ENCODE results near the gene CD207.

CD207 gene

GRCh38 chr2:70790136-70790828, 45.3 kb downstream of the CD207 start, which contains the start of gene FIGLA:
Gene FIGLA (minus strand): TSS chr2:70790643. CDS start chr2:70790638, 5 bp downstream.
- DNase-seq: peak; percentile 66

- DNase-seq: peak; percentile 90
Measured at GRCh38 chr2:70789304-70790135, 46.1 kb downstream of the CD207 start.

DNA sequence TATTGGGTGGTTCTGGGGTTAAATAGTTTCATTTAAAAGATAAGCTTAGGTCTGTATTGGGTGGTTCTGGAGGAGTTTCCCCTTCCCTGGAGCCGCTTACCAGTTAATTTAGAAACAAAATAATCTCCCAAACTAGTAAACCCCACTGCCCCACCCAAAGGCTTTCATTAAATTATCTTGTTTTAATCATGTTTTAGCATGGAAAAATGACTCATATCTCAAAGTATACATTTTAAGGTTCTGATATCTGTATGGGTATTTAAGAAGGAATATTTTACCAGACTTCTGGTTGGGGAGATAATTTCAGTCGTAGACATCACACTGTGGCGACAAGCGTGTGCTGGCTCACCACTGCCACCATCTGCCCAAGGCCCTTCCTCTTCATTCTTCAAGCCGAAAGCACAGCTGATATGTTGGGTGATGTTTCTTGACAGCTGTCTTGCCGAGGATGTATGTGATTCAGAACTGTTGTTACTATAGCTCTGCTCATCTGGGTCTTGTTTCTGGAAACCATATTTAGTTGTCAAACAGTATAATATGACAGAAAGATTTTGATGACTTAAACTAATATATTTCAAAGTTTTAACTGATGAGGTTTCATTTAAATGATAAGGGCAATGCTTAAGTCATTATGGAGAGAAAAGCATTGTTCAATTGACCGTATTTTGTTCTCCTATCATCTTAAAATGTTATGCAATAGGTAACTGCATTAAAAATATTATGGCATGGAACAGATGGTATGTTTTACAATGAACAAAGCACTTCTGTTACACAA, 50.3 kb downstream of the CD207 start:
- DNase-seq: peak; percentile 70

GRCh38 chr2:70784320-70784719, 51.3 kb downstream of the CD207 start:
- DNase-seq: no peak

All from islet precursor cell (in vitro differentiated cells).